Upper lobe of left lung (tissue), 6 donors: ENCODE data around the gene PNKP. TPM values are rescaled to one million over a fixed set of nuclear protein-coding genes. Genes with fewer than 3 reads are reported as not detected.
A peak's percentile ranks its signal among the peaks of the same experiment; 100 is the strongest.

Source experiments
- ATAC-seq, 2 donors: fragments of 200-7000 bp; cut with Tn5 transposase; one replicate each; pipeline ENCODE4 v1.9.1; 2022; ENCODE audit warnings: mild to moderate bottlenecking in 2 of 2, moderate library complexity in 2 of 2; ENCODE audit not compliant: low FRiP score in 2 of 2
- DNase-seq, 2 donors: peaks; one replicate each; pipeline ENCODE4 v3.0.0-alpha.2; 2019 to 2020
- H3K27ac ChIP-seq, 4 donors: fragments of 200-600 bp; sonication (generic); one replicate each; pipeline ENCODE4 v1.5.1; 2016 to 2019
- H3K27me3 ChIP-seq, 4 donors: fragments of 200-600 bp; sonication (generic); one replicate each; pipeline ENCODE4 v1.5.1; 2017 to 2019
- H3K36me3 ChIP-seq, 4 donors: fragments of 200-600 bp; sonication (generic); one replicate each; pipeline ENCODE4 v1.5.1; 2016 to 2019
- H3K4me1 ChIP-seq, 4 donors: fragments of 200-600 bp; sonication (generic); one replicate each; pipeline ENCODE4 v1.5.1; 2018 to 2019
- H3K4me3 ChIP-seq, 4 donors: fragments of 200-600 bp; sonication (generic); one replicate each; pipeline ENCODE4 v1.5.1; 2017 to 2019; ENCODE audit warnings: mild to moderate bottlenecking in 2 of 4, moderate library complexity in 1 of 4
- H3K9me3 ChIP-seq, 4 donors: fragments of 200-600 bp; sonication (generic); one replicate each; pipeline ENCODE4 v1.5.1; 2018 to 2019
- CTCF ChIP-seq, 6 experiments: fragments of 450-650 bp in 4 of 6; fragments of 200-600 bp in 2 of 6; sonication (generic) in 2 of 6; IDR thresholded peaks; one replicate each; pipeline ENCODE4 v1.5.1; 2016 to 2019; ENCODE audit warnings: antibody characterized with exemption in 6 of 6
- EP300 ChIP-seq, 4 donors: sonication (generic); formaldehyde crosslinking; IDR thresholded peaks; one replicate each; pipeline ENCODE4 v1.5.1; 2017; ENCODE audit warnings: antibody characterized with exemption in 4 of 4, control low read depth in 2 of 4
- POLR2A ChIP-seq, 4 donors: fragments of 450-650 bp; IDR thresholded peaks; one replicate each; pipeline ENCODE4 v1.5.1; 2016 to 2017; ENCODE audit warnings: antibody characterized with exemption in 4 of 4, mild to moderate bottlenecking in 2 of 4
- POLR2AphosphoS5 ChIP-seq, 2 donors: sonication (generic); formaldehyde crosslinking; IDR thresholded peaks; one replicate each; pipeline ENCODE4 v1.5.1; 2017; ENCODE audit warnings: antibody characterized with exemption in 2 of 2
- WGBS, 2 donors: methylation state at CpG; one replicate each; pipeline ENCODE4 v1.1.5; 2017 to 2018; 5-methylcytosine and 5-hydroxymethylcytosine counted together
- total RNA-seq, 6 donors: library from RNA; depleted of rRNA in 4 of 6; stranded (reverse); fragments of >200 nt in 4 of 6; gene quantifications; one replicate each; pipeline versions ENCODE4 v1.1.0 to v1.2.1, GENCODE V29; 2016 to 2021
- donor health status: DM: no; HTN: no; CAD: no; lungs with moderate emphysema.
- donor health status: DM: no; HTN: yes; CAD: no; lungs with severe emphysema.

PNKP gene
- total RNA-seq, 6 donors from 2014 or later = 47.6 to 321 (median 88.6) TPM

GRCh38 chr19:49855676-49856573 is 11.5 kb downstream of the PNKP start:
- DNase-seq (no peak), ATAC-seq (no peak)
- H3K36me3 ChIP-seq = peaks cover 12 to 67% (median 51%) of the 10 kb centered on the region in 4 donors

GRCh38 chr19:49855277-49855675 is 12.1 kb downstream of the PNKP start:
- no peak for DNase-seq
- 86 to 97% methylated on average over 6 to 12 of the region's 12 CpGs for WGBS, 2 donors

More at GRCh38 chr19:49855676-49856573, 11.5 kb downstream of the PNKP start:
- H3K9me3 ChIP-seq = no peaks in the 10 kb centered on the region
- H3K27me3 ChIP-seq = no peaks in the 10 kb centered on the region
- H3K27ac ChIP-seq = peak overlapping the region in 1 of 4 donors; percentile 15
- WGBS, 2 donors = 84 to 89% methylated on average over 16 to 18 of the region's 21 CpGs
- H3K4me3 ChIP-seq = no peak overlapping the region
- no peak for TF ChIP-seq EP300 (IDR thresholded peaks at IDR 0.05)
- TF ChIP-seq CTCF (IDR thresholded peaks at IDR 0.05) = no peak
- TF ChIP-seq POLR2A (IDR thresholded peaks at IDR 0.05) = no peak
- TF ChIP-seq POLR2AphosphoS5 (IDR thresholded peaks at IDR 0.05) = no peak
- peaks cover 17 to 30% (median 22%) of the 10 kb centered on the region in 4 donors for H3K4me1 ChIP-seq

GRCh38 chr19:49854378-49855263 is 12.8 kb downstream of the PNKP start:
- Histone ChIP-seq H3K4me3 (no peak overlapping the region), H3K27me3 (no peaks in the 10 kb centered on the region), H3K27ac (no peak overlapping the region), H3K9me3 (no peaks in the 10 kb centered on the region), H3K36me3 (peaks cover 8 to 54% (median 39%) of the 10 kb centered on the region in 4 donors), H3K4me1 (peaks cover 22 to 38% (median 24%) of the 10 kb centered on the region in 4 donors)
- no peak for ATAC-seq
- no peak for TF ChIP-seq POLR2AphosphoS5 (IDR thresholded peaks at IDR 0.05)
- no peak for TF ChIP-seq POLR2A (IDR thresholded peaks at IDR 0.05)
- TF ChIP-seq CTCF (IDR thresholded peaks at IDR 0.05) = no peak
- no peak for TF ChIP-seq EP300 (IDR thresholded peaks at IDR 0.05)
- DNase-seq = peak in 1 of 2 donors; percentile 80
- 94 to 96% methylated on average over 9 to 29 of the region's 39 CpGs for WGBS, 2 donors

More at GRCh38 chr19:49855277-49855675, 12.1 kb downstream of the PNKP start:
- H3K27me3 ChIP-seq = no peaks in the 10 kb centered on the region
- no peak for TF ChIP-seq POLR2AphosphoS5 (IDR thresholded peaks at IDR 0.05)
- no peak for TF ChIP-seq POLR2A (IDR thresholded peaks at IDR 0.05)
- TF ChIP-seq CTCF (IDR thresholded peaks at IDR 0.05) = no peak
- no peak for TF ChIP-seq EP300 (IDR thresholded peaks at IDR 0.05)
- H3K27ac ChIP-seq = no peak overlapping the region
- H3K9me3 ChIP-seq = no peaks in the 10 kb centered on the region
- no peak overlapping the region for H3K4me3 ChIP-seq
- no peak for ATAC-seq
- peaks cover 18 to 31% (median 20%) of the 10 kb centered on the region in 4 donors for H3K4me1 ChIP-seq
- H3K36me3 ChIP-seq = peaks cover 8 to 60% (median 45%) of the 10 kb centered on the region in 4 donors

GRCh38 chr19:49853852-49854377 is 13.5 kb downstream of the PNKP start:
- peaks cover 8 to 47% (median 34%) of the 10 kb centered on the region in 4 donors for H3K36me3 ChIP-seq
- 89 to 90% methylated on average over 6 to 10 of the region's 10 CpGs for WGBS, 2 donors
- no peaks in the 10 kb centered on the region for H3K27me3 ChIP-seq
- H3K27ac ChIP-seq = no peak overlapping the region
- DNase-seq (no peak), ATAC-seq (no peak)
- H3K4me3 ChIP-seq = no peak overlapping the region
- H3K4me1 ChIP-seq = peaks cover 22 to 40% (median 28%) of the 10 kb centered on the region in 4 donors
- H3K9me3 ChIP-seq = no peaks in the 10 kb centered on the region
- TF ChIP-seq POLR2A (IDR thresholded peaks at IDR 0.05) (no peak), POLR2AphosphoS5 (IDR thresholded peaks at IDR 0.05) (no peak), EP300 (IDR thresholded peaks at IDR 0.05) (no peak), CTCF (IDR thresholded peaks at IDR 0.05) (no peak)
